Osteocyte (in vitro differentiated cells): ENCODE data around the gene KCTD16. TPM values are rescaled to one million over a fixed set of nuclear protein-coding genes. Genes with fewer than 3 reads are reported as not detected.

Source experiments
- DNase-seq: peaks from one replicate; pipeline ENCODE4 v3.0.0; 2021; ENCODE audit warnings: mixed read lengths; ENCODE audit not compliant: unreplicated experiment; ENCODE audit errors: extremely low spot score
- H3K27ac Mint-ChIP-seq: one replicate; pipeline ENCODE4 v1.8.0; 2021; ENCODE audit warnings: mild to moderate bottlenecking, mixed read lengths; ENCODE audit not compliant: unreplicated experiment
- H3K27me3 Mint-ChIP-seq: one replicate; pipeline ENCODE4 v1.8.0; 2021; ENCODE audit warnings: mixed read lengths; ENCODE audit not compliant: unreplicated experiment
- H3K36me3 Mint-ChIP-seq: one replicate; pipeline ENCODE4 v1.8.0; 2021; ENCODE audit warnings: mixed read lengths; ENCODE audit not compliant: unreplicated experiment
- H3K4me1 Mint-ChIP-seq: one replicate; pipeline ENCODE4 v1.8.0; 2021; ENCODE audit warnings: mixed read lengths; ENCODE audit not compliant: unreplicated experiment
- H3K4me3 Mint-ChIP-seq: one replicate; pipeline ENCODE4 v1.8.0; 2021; ENCODE audit warnings: mild to moderate bottlenecking, moderate library complexity, mixed read lengths; ENCODE audit not compliant: unreplicated experiment
- H3K9me3 Mint-ChIP-seq: one replicate; pipeline ENCODE4 v1.8.0; 2021; ENCODE audit warnings: mixed read lengths; ENCODE audit not compliant: unreplicated experiment
- total RNA-seq: library from RNA; stranded (reverse); gene quantifications from 2 replicates; pipeline ENCODE4 v1.2.1, GENCODE V29; 2021
- TF ChIP-seq, protein P1 (sequence below): fragments of 200-600 bp; sonication (generic); IDR thresholded peaks from 2 replicates; pipeline ENCODE4 v1.5.0; 2021; ENCODE audit warnings: antibody characterized with exemption, mild to moderate bottlenecking, moderate library complexity

Gene KCTD16
- total RNA-seq, 1 donor from 2014 or later = 0.51 TPM

DNA sequence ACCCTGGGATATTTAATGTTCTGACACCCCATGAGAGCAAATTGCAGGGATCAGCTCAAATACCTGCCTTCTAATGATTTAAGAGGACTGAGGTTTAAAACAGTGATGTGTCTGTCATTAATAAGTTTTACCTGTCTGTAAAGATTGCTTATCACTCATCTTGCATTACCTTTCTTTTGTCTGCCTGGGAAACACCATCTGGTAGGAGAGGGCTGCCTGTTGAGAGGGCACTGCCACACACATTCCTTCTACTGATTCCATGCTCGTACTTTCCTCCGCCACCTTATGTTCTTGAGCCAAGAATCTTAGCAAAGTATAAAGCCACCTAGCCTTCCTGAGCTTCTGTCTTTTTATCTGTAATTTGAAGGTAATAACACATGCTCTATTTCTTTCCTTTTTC, 118.6 kb downstream of the KCTD16 start:
- H3K27ac Mint-ChIP-seq = no peak overlapping the region
- peaks cover 7% of the 10 kb centered on the region for H3K27me3 Mint-ChIP-seq
- DNase-seq = no peak
- H3K4me1 Mint-ChIP-seq = no peaks in the 10 kb centered on the region
- H3K4me3 Mint-ChIP-seq = no peak overlapping the region
- no peaks in the 10 kb centered on the region for H3K9me3 Mint-ChIP-seq
- TF ChIP-seq, protein P1, sequence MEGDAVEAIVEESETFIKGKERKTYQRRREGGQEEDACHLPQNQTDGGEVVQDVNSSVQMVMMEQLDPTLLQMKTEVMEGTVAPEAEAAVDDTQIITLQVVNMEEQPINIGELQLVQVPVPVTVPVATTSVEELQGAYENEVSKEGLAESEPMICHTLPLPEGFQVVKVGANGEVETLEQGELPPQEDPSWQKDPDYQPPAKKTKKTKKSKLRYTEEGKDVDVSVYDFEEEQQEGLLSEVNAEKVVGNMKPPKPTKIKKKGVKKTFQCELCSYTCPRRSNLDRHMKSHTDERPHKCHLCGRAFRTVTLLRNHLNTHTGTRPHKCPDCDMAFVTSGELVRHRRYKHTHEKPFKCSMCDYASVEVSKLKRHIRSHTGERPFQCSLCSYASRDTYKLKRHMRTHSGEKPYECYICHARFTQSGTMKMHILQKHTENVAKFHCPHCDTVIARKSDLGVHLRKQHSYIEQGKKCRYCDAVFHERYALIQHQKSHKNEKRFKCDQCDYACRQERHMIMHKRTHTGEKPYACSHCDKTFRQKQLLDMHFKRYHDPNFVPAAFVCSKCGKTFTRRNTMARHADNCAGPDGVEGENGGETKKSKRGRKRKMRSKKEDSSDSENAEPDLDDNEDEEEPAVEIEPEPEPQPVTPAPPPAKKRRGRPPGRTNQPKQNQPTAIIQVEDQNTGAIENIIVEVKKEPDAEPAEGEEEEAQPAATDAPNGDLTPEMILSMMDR = no peak
- no peaks in the 10 kb centered on the region for H3K36me3 Mint-ChIP-seq

DNA sequence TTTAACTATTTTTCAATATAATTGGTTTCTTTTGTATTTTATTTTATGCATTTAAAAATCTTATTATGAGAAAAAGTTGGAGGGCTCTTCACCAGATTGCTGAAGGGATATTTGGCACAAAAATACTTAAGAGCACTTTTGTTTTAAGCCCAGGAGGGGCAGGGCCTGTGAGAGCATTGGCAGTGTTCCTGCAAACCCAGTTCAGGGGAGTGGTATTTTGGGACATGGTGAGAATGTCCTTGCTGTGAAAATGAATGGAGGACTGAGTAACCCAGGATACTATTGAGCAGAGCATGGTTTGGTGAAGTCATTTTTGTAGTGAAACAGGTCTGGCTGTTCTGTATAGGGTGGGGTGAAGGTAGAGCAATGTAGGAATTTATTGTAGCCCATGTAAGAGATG, 121.4 kb downstream of the KCTD16 start:
- H3K9me3 Mint-ChIP-seq = no peaks in the 10 kb centered on the region
- H3K36me3 Mint-ChIP-seq = no peaks in the 10 kb centered on the region
- H3K4me3 Mint-ChIP-seq = no peak overlapping the region
- H3K27me3 Mint-ChIP-seq = peaks cover 7% of the 10 kb centered on the region
- DNase-seq = no peak
- no peak overlapping the region for H3K27ac Mint-ChIP-seq
- TF ChIP-seq, protein P1 = no peak
- H3K4me1 Mint-ChIP-seq = no peaks in the 10 kb centered on the region

DNA sequence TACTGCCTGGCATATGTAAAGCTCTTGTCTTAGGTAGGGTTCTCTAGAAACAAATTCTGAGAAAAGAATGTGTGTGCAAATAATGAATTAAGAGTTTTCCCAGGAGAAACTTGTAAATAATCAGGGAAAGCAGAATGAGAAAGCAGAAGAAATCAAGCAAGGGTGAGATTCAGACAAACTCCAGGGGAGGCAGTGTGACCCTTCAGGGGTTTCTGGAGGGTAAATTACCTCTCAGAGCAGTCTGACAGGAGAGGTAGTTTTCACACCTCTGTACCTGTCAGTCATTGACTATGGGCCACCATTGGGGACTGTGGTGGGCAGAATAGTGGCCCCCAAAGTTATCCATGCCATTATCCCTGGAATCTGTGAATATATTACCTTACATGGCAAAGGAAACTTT, 124.6 kb downstream of the KCTD16 start:
- H3K9me3 Mint-ChIP-seq = no peaks in the 10 kb centered on the region

GRCh38 chr5:144297081-144297480, 126.4 kb downstream of the KCTD16 start:
- TF ChIP-seq, protein P1 = no peak
- Mint-ChIP-seq H3K36me3 (no peaks in the 10 kb centered on the region), H3K4me3 (no peak overlapping the region), H3K9me3 (no peaks in the 10 kb centered on the region), H3K4me1 (no peaks in the 10 kb centered on the region), H3K27ac (no peak overlapping the region), H3K27me3 (peaks cover 6% of the 10 kb centered on the region)
- DNase-seq = no peak

More for the DNA sequence above, 124.6 kb downstream of the KCTD16 start:
- Mint-ChIP-seq H3K36me3 (no peaks in the 10 kb centered on the region), H3K4me3 (no peak overlapping the region), H3K27ac (no peak overlapping the region), H3K27me3 (peaks cover 7% of the 10 kb centered on the region), H3K4me1 (no peaks in the 10 kb centered on the region)
- DNase-seq = no peak
- TF ChIP-seq, protein P1 = no peak

DNA sequence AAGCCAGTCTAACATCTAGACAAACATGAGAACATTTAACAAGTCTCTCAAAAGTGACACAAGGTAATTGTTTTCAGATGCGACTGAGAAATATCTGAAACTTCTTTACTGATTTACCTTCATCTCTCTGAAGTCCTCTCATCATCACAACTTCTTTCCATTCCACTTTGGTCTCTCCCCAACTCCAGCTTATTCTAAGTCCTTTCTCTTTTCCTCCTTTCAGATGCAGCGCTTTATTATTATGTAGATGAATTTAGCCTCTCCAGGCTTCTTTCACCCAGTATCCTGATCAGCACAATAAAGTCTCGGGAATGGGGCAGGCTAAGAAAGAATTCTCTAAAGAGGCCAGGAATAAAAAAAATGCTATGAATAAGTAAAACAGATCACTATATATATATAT, 128.0 kb downstream of the KCTD16 start:
- H3K9me3 Mint-ChIP-seq = no peaks in the 10 kb centered on the region
- DNase-seq = no peak
- TF ChIP-seq, protein P1 = no peak
- H3K4me1 Mint-ChIP-seq = no peaks in the 10 kb centered on the region
- H3K4me3 Mint-ChIP-seq = no peak overlapping the region
- no peaks in the 10 kb centered on the region for H3K36me3 Mint-ChIP-seq
- no peaks in the 10 kb centered on the region for H3K27me3 Mint-ChIP-seq
- H3K27ac Mint-ChIP-seq = no peak overlapping the region
